Neural cell (in vitro differentiated cells): ENCODE data around the gene EXTL1. TPM values are rescaled to one million over a fixed set of nuclear protein-coding genes. Genes with fewer than 3 reads are reported as not detected.

Source experiments
- H2AFZ ChIP-seq: fragments of 200-600, 300-800 bp; sonication (generic), shearing (Covaris generic); 2 replicates; pipeline ENCODE4 v1.6.0; 2014; ENCODE audit warnings: low read depth, mild to moderate bottlenecking, antibody characterized with exemption, low read length, moderate library complexity
- H3F3A ChIP-seq: fragments of 200-600 bp; shearing (Covaris generic); 2 replicates; pipeline ENCODE4 v1.6.1; 2016; ENCODE audit warnings: mild to moderate bottlenecking, moderate library complexity, mixed read lengths, antibody characterized with exemption, low read length; ENCODE audit not compliant: insufficient read depth, poor library complexity, severe bottlenecking
- H3K27ac ChIP-seq: fragments of 200-600, 300-800 bp; sonication (generic), shearing (Covaris generic); 2 replicates; pipeline ENCODE4 v1.5.1; 2014; ENCODE audit warnings: mild to moderate bottlenecking, low read length, moderate library complexity
- H3K27me3 ChIP-seq: fragments of 300-800, 200-600 bp; sonication (generic), shearing (Covaris generic); 2 replicates; pipeline ENCODE4 v1.6.0; 2014; ENCODE audit warnings: mild to moderate bottlenecking, low read depth, low read length, moderate library complexity; ENCODE audit not compliant: insufficient read depth
- H3K36me3 ChIP-seq: fragments of 300-800, 200-600 bp; sonication (generic), shearing (Covaris generic); 2 replicates; pipeline ENCODE4 v1.5.1; 2014; ENCODE audit warnings: mild to moderate bottlenecking, antibody characterized with exemption, low read length, moderate library complexity; ENCODE audit not compliant: insufficient read depth
- H3K4me2 ChIP-seq: fragments of 300-800, 200-600 bp; sonication (generic), shearing (Covaris generic); 2 replicates; pipeline ENCODE4 v1.6.0; 2014; ENCODE audit warnings: mild to moderate bottlenecking, low read length
- H3K4me3 ChIP-seq: fragments of 300-800, 200-600 bp; sonication (generic), shearing (Covaris generic); 2 replicates; pipeline ENCODE4 v1.5.1; 2014; ENCODE audit warnings: mild to moderate bottlenecking, low read length, moderate library complexity
- H3K79me2 ChIP-seq: fragments of 200-600 bp; shearing (Covaris generic); replicated peaks from 2 replicates; pipeline ENCODE4 v1.6.0; 2014; ENCODE audit warnings: mild to moderate bottlenecking, low read length, moderate library complexity; ENCODE audit not compliant: insufficient read depth
- H3K9ac ChIP-seq: fragments of 300-800, 200-600 bp; sonication (generic), shearing (Covaris generic); 2 replicates; pipeline ENCODE4 v1.6.1; 2016; ENCODE audit warnings: mild to moderate bottlenecking, low read length, mixed read lengths
- H3K9me2 ChIP-seq: fragments of 200-600 bp; shearing (Covaris generic); 2 replicates; pipeline ENCODE4 v1.6.1; 2016; ENCODE audit warnings: mild to moderate bottlenecking, low read length, mixed read lengths; ENCODE audit not compliant: insufficient read depth
- H3K9me3 ChIP-seq: fragments of 200-600, 300-800 bp; sonication (generic), shearing (Covaris generic); 2 replicates; pipeline ENCODE4 v1.6.1; 2016; ENCODE audit warnings: mild to moderate bottlenecking, mixed run types, low read length, moderate library complexity, mixed read lengths
- H4K20me1 ChIP-seq: fragments of 200-600 bp; shearing (Covaris generic); 2 replicates; pipeline ENCODE4 v1.6.1; 2016; ENCODE audit warnings: mild to moderate bottlenecking, mixed run types; ENCODE audit not compliant: insufficient read depth
- EP300 ChIP-seq: fragments of 450-650 bp; conservative IDR thresholded peaks from 2 replicates; pipeline ENCODE4 v1.6.1; 2014; ENCODE audit warnings: antibody characterized with exemption, mild to moderate bottlenecking, moderate library complexity; ENCODE audit not compliant: poor library complexity, severe bottlenecking
- EZH2 ChIP-seq: fragments of 200-600, 300-800 bp; shearing (Covaris generic), sonication (generic); IDR thresholded peaks from 2 replicates; pipeline ENCODE4 v1.6.1; 2014; ENCODE audit warnings: antibody characterized with exemption, low read length, borderline replicate concordance, mild to moderate bottlenecking; ENCODE audit not compliant: insufficient read depth, poor library complexity, severe bottlenecking
- MXI1 ChIP-seq: fragments of 450-650 bp; conservative IDR thresholded peaks from 2 replicates; pipeline ENCODE4 v1.6.1; 2014; ENCODE audit warnings: antibody characterized with exemption, mild to moderate bottlenecking; ENCODE audit not compliant: poor library complexity, severe bottlenecking
- POLR2AphosphoS5 ChIP-seq: IDR thresholded peaks from 2 replicates; pipeline ENCODE4 v1.6.1; 2012
- RAD21 ChIP-seq: fragments of 450-650 bp; conservative IDR thresholded peaks from 2 replicates; pipeline ENCODE4 v1.6.1; 2014; ENCODE audit warnings: antibody characterized with exemption, mild to moderate bottlenecking, moderate library complexity
- REST ChIP-seq: IDR thresholded peaks from 2 replicates; pipeline ENCODE4 v1.6.1; 2012; ENCODE audit warnings: borderline replicate concordance
- SMC3 ChIP-seq: fragments of 450-650 bp; conservative IDR thresholded peaks from 2 replicates; pipeline ENCODE4 v1.6.1; 2014; ENCODE audit warnings: antibody characterized with exemption, mild to moderate bottlenecking, moderate library complexity; ENCODE audit not compliant: poor library complexity
- TAF1 ChIP-seq: IDR thresholded peaks from 2 replicates; pipeline ENCODE4 v1.6.1; 2012; ENCODE audit warnings: low read depth
- polyA plus RNA-seq: library from polyadenylated mRNA; depleted of rRNA; stranded (reverse); fragments of >200 nt; gene quantifications from 2 replicates; pipeline ENCODE4 v1.2.3, GENCODE V29; 2014
- TF ChIP-seq, protein P1 (sequence below): fragments of 450-650 bp; IDR thresholded peaks from 2 replicates; pipeline ENCODE4 v1.5.1; 2014; ENCODE audit warnings: antibody characterized with exemption, mild to moderate bottlenecking, moderate library complexity; ENCODE audit not compliant: poor library complexity, severe bottlenecking

Gene EXTL1
- polyA plus RNA-seq, 1 donor from 2014 or later = 2.7 TPM

DNA sequence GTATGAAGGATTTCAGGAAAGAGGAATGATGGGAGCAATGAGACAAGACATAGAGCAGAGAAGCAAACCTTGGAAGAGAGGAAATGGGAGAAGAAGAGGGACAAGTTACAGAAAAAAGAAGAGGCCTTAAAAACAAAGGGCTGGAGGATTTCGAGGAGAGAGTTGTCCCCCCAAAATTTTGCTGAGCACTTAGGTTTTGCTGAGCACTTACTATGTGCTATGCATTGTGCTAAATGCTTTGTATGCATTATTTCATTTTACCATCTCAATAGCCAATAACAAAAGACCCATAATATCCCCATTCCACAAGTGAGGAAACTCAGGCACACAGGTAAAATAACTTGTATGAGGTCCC, 48.3 kb downstream of the EXTL1 start:
- Histone ChIP-seq H3K36me3 (no peaks in the 10 kb centered on the region), H3K9ac (no peak overlapping the region), H2AFZ (no peak overlapping the region), H3K27me3 (no peaks in the 10 kb centered on the region), H3K9me3 (no peaks in the 10 kb centered on the region), H3K4me3 (no peak overlapping the region), H3K4me2 (no peak overlapping the region), H3K79me2 (no peaks in the 10 kb centered on the region), H3F3A (no peaks in the 10 kb centered on the region), H3K9me2 (no peaks in the 10 kb centered on the region), H4K20me1 (no peaks in the 10 kb centered on the region), H3K27ac (no peak overlapping the region)
- no peak for TF ChIP-seq REST
- TF ChIP-seq SMC3 = no peak

DNA sequence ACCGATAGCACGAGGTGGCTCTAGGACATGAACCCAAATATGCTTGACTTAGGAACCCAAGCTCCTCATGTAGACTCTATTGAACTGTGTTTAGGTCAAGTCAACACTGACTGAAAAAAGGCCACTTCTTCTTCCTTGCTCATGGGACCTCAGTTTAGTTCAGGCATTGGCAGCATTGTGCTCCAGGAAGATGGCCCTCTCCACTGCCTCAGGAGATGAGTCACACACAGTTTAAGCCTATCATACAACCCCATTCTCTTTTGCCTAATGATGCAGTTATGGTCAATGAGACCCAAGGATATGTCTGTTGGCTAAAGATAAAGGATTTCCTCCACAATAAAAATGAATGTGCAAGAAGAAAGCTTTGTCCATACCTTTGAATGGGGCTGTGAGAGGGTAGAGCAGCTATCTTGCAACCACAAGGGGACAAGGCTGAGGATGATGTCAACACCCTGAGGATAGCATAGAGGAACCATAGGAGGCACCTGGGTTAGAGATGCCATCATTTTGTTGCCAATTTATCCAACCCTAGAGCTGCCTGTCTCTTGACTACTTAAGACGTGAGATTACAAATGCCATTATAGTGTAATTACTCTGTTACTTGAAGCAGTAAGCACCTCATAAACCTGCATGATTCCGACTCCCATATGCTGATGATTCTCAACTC, 48.9 kb downstream of the EXTL1 start:
- no peaks in the 10 kb centered on the region for H3K27me3 ChIP-seq

More for the DNA sequence above, 48.9 kb downstream of the EXTL1 start:
- no peaks in the 10 kb centered on the region for H3K36me3 ChIP-seq
- H3K9me2 ChIP-seq = no peaks in the 10 kb centered on the region
- no peaks in the 10 kb centered on the region for H4K20me1 ChIP-seq
- no peaks in the 10 kb centered on the region for H3F3A ChIP-seq
- no peak overlapping the region for H2AFZ ChIP-seq
- H3K27ac ChIP-seq = no peak overlapping the region
- TF ChIP-seq SMC3 (no peak), RAD21 (no peak), EZH2 (no peak), MXI1 (no peak), REST (no peak), POLR2AphosphoS5 (no peak), EP300 (no peak), TAF1 (no peak)
- TF ChIP-seq, protein P1, sequence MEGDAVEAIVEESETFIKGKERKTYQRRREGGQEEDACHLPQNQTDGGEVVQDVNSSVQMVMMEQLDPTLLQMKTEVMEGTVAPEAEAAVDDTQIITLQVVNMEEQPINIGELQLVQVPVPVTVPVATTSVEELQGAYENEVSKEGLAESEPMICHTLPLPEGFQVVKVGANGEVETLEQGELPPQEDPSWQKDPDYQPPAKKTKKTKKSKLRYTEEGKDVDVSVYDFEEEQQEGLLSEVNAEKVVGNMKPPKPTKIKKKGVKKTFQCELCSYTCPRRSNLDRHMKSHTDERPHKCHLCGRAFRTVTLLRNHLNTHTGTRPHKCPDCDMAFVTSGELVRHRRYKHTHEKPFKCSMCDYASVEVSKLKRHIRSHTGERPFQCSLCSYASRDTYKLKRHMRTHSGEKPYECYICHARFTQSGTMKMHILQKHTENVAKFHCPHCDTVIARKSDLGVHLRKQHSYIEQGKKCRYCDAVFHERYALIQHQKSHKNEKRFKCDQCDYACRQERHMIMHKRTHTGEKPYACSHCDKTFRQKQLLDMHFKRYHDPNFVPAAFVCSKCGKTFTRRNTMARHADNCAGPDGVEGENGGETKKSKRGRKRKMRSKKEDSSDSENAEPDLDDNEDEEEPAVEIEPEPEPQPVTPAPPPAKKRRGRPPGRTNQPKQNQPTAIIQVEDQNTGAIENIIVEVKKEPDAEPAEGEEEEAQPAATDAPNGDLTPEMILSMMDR = no peak
- H3K79me2 ChIP-seq = no peaks in the 10 kb centered on the region
- H3K4me2 ChIP-seq = no peak overlapping the region
- H3K9me3 ChIP-seq = no peaks in the 10 kb centered on the region
- H3K4me3 ChIP-seq = no peak overlapping the region
- H3K9ac ChIP-seq = no peak overlapping the region
